ENCODE data around the gene PRPF8. TPM values are rescaled to one million over a fixed set of nuclear protein-coding genes. Genes with fewer than 3 reads are reported as not detected.

The PRPF8 gene
- total and polyA plus RNA-seq, 2 of the 8 experiments (the other 6 are each of a cell fraction or from before 2014, with no cell fraction given), result 329 to 337 TPM

GRCh38 chr17:1709403-1709951 lies 24.8 kb upstream of the PRPF8 start:
- H2AK5ac ChIP-seq (ENCODE audit: low read depth, low read length), result no peak overlapping the region
- CTCF ChIA-PET (ENCODE audit: partially characterized antibody), result no interaction called here
- H3K79me2 ChIP-seq (ENCODE audit: control insufficient read depth in 1 of 2, insufficient read depth in 2 of 2, low read length in 2 of 2), result no peaks in the 10 kb centered on the region
- H2BK20ac ChIP-seq (ENCODE audit: low read length), result no peak overlapping the region
- TF ChIP-seq SIN3A (conservative IDR thresholded peaks at IDR 0.05 in 1 of 2, IDR thresholded peaks at IDR 0.05 in 1 of 2; ENCODE audit: low read depth in 1 of 2, low read length in 2 of 2), result no peak
- TF ChIP-seq NANOG (IDR thresholded peaks at IDR 0.05; ENCODE audit: insufficient read depth, low read depth, low read length, poor library complexity, severe bottlenecking), result no peak
- TF ChIP-seq SP4 (IDR thresholded peaks at IDR 0.05; ENCODE audit: low read length), result no peak
- TF ChIP-seq, protein P1, sequence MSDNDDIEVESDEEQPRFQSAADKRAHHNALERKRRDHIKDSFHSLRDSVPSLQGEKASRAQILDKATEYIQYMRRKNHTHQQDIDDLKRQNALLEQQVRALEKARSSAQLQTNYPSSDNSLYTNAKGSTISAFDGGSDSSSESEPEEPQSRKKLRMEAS (IDR thresholded peaks at IDR 0.05), result no peak
- TF ChIP-seq, protein P2, sequence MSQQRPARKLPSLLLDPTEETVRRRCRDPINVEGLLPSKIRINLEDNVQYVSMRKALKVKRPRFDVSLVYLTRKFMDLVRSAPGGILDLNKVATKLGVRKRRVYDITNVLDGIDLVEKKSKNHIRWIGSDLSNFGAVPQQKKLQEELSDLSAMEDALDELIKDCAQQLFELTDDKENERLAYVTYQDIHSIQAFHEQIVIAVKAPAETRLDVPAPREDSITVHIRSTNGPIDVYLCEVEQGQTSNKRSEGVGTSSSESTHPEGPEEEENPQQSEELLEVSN (IDR thresholded peaks at IDR 0.05), result no peak
- no peak for TF ChIP-seq USF2 (IDR thresholded peaks at IDR 0.05; ENCODE audit: low read length)
- TF ChIP-seq TCF12 (IDR thresholded peaks at IDR 0.05; ENCODE audit: low read depth, low read length), result no peak
- no peak for TF ChIP-seq JUN (IDR thresholded peaks at IDR 0.05; ENCODE audit: low read depth, low read length)
- no peak for TF ChIP-seq JUND (IDR thresholded peaks at IDR 0.05; ENCODE audit: low read length)
- TF ChIP-seq POU5F1 (IDR thresholded peaks at IDR 0.05; ENCODE audit: low read depth, low read length), result no peak
- TF ChIP-seq SIRT6 (IDR thresholded peaks at IDR 0.05; ENCODE audit: low read length), result no peak
- TF ChIP-seq KDM5A (IDR thresholded peaks at IDR 0.05; ENCODE audit: low read length), result no peak
- H4K91ac ChIP-seq (replicated peaks; ENCODE audit: insufficient read length, low read length), result no peak overlapping the region
- H2BK120ac ChIP-seq (replicated peaks; ENCODE audit: low read depth, low read length), result no peak overlapping the region
- no peak overlapping the region for H3K18ac ChIP-seq (ENCODE audit: extremely low read depth, low read length)
- no peak overlapping the region for H3K27ac ChIP-seq (ENCODE audit: low read depth, low read length)
- H2AFZ ChIP-seq (ENCODE audit: low read length), result no peak overlapping the region
- no peak overlapping the region for H4K5ac ChIP-seq (ENCODE audit: insufficient read length, low read depth, low read length)
- H3K14ac ChIP-seq (ENCODE audit: insufficient read length), result no peak overlapping the region
- peak overlapping the region; percentile 88 to 95 for H3K4me2 ChIP-seq (ENCODE audit: insufficient read depth in 1 of 2, low read depth in 2 of 2, low read length in 2 of 2)
- H3K23me2 ChIP-seq (ENCODE audit: low read depth, low read length), result peaks cover 11% of the 10 kb centered on the region; the same call in 1 of the 2 replicates
- no peak overlapping the region for H3K9ac ChIP-seq (replicated peaks in 1 of 4; ENCODE audit: extremely low read depth in 1 of 4, low read depth in 3 of 4, low read length in 3 of 4)
- 20% methylated on average over 4 of the region's 16 CpGs; no CpG with 5 or more reads in 1 of the 2 experiments for WGBS, 2 experiments (ENCODE audit: extremely low coverage in 1 of 2, insufficient coverage in 1 of 2, insufficient read length in 1 of 2, insufficient replicate concordance in 2 of 2, low coverage in 1 of 2, low lambda C conversion rate in 2 of 2, missing lambda C conversion rate in 1 of 2)
- peaks cover 0 to 5% of the 10 kb centered on the region in 2 experiments for H4K20me1 ChIP-seq (replicated peaks in 1 of 2; ENCODE audit: control insufficient read depth in 1 of 2, insufficient read depth in 2 of 2, low read length in 2 of 2)
- no peak overlapping the region for H4K8ac ChIP-seq (ENCODE audit: extremely low read depth, insufficient read depth, low read length)
- no peaks in the 10 kb centered on the region for H3K9me3 ChIP-seq (ENCODE audit: insufficient read depth in 2 of 2, low read depth in 1 of 2, low read length in 1 of 2)
- H3K56ac ChIP-seq (replicated peaks; ENCODE audit: insufficient read length, low read depth, low read length), result no peak overlapping the region
- H3K4me3 ChIP-seq (ENCODE audit: extremely low read depth in 1 of 4, insufficient read depth in 2 of 4, low read depth in 3 of 4, low read length in 4 of 4), result peak overlapping the region in 2 of 4 experiments; percentile 76 to 77; a peak in 4 of 8 replicates
- POLR2A ChIA-PET (ENCODE audit: partially characterized antibody), result interaction anchor here (0.6 to 1.5 kb wide), 4 partner anchors 8 to 64 kb away, joined by 3 to 4 read pairs (median 4); no protein-coding TSS in a partner anchor
- no peak overlapping the region for H3K23ac ChIP-seq (ENCODE audit: insufficient read length)
- H3K4me1 ChIP-seq (replicated peaks in 1 of 4; ENCODE audit: control insufficient read depth in 3 of 4, insufficient read depth in 4 of 4, low read length in 3 of 4), result peaks cover 0 to 14% (median 9%) of the 10 kb centered on the region in 4 experiments; a peak in 6 of 7 replicates
- no peak for DNase-seq (ENCODE audit: low read depth in 1 of 2, low spot score in 2 of 2)
- H3K4ac ChIP-seq (replicated peaks; ENCODE audit: insufficient read length, low read depth, low read length), result no peak overlapping the region
- peaks cover 3% of the 10 kb centered on the region; the same call in 1 of the 2 replicates for H3K79me1 ChIP-seq (ENCODE audit: low read depth, low read length)
- H3K27me3 ChIP-seq (replicated peaks in 1 of 4; ENCODE audit: control insufficient read depth in 3 of 4, extremely low read depth in 1 of 4, insufficient read depth in 3 of 4, low read length in 3 of 4), result peaks cover 0 to 2% (median 0%) of the 10 kb centered on the region in 4 experiments; a peak in 2 of 7 replicates
- no peak overlapping the region for H2BK12ac ChIP-seq (ENCODE audit: low read depth, low read length)
- FAIRE-seq, result no peak
- no peak overlapping the region for H2BK15ac ChIP-seq (ENCODE audit: low read length)
- no peaks in the 10 kb centered on the region for H3K36me3 ChIP-seq (ENCODE audit: control insufficient read depth in 2 of 4, insufficient read depth in 4 of 4, low read length in 3 of 4)
- H2BK5ac ChIP-seq (ENCODE audit: low read depth, low read length), result no peak overlapping the region
